H1 (cell line): ENCODE data around the gene DPYSL3. TPM values are rescaled to one million over a fixed set of nuclear protein-coding genes. Genes with fewer than 3 reads are reported as not detected.

Experiments used
- CTCF ChIA-PET: fragments of 300-600 bp; sonication (Branson Sonifier 250); formaldehyde crosslinking; loops from one replicate; lab custom pipeline; 2021; ENCODE audit not compliant: partially characterized antibody; lab: Charles Lee
- POLR2A ChIA-PET: fragments of 300-600 bp; sonication (Branson Sonifier 250); formaldehyde crosslinking; loops from one replicate; lab custom pipeline; 2021; ENCODE audit warnings: inconsistent platforms; ENCODE audit not compliant: partially characterized antibody; lab: Charles Lee
- DNase-seq, 2 experiments: peaks; one replicate each; pipeline versions ENCODE4 v3.0.0 to v3.0.0-alpha.2; 2010 to 2022; ENCODE audit warnings: low spot score in 2 of 2, low read depth in 1 of 2, mixed read lengths in 1 of 2
- FAIRE-seq: peaks from 2 replicates; lab custom pipeline; 2011; peaks lifted over from hg19 to GRCh38; lab: Jason Lieb, UNC
- H2AFZ ChIP-seq: 2 replicates; pipeline ENCODE4 v1.8.1; 2012; ENCODE audit warnings: low read length, inconsistent platforms
- H2AK5ac ChIP-seq: 2 replicates; pipeline ENCODE4 v1.6.1; 2013; ENCODE audit warnings: low read depth, low read length
- H2BK120ac ChIP-seq: replicated peaks from 2 replicates; pipeline ENCODE3; 2013; ENCODE audit warnings: low read depth, low read length, inconsistent platforms
- H2BK12ac ChIP-seq: 2 replicates; pipeline ENCODE4 v1.6.1; 2013; ENCODE audit warnings: low read depth, low read length
- H2BK15ac ChIP-seq: 2 replicates; pipeline ENCODE4 v1.6.1; 2013; ENCODE audit warnings: low read length
- H2BK20ac ChIP-seq: 2 replicates; pipeline ENCODE4 v1.6.1; 2013; ENCODE audit warnings: low read length
- H2BK5ac ChIP-seq: 2 replicates; pipeline ENCODE4 v1.6.1; 2013; ENCODE audit warnings: low read depth, low read length
- H3K14ac ChIP-seq: 2 replicates; pipeline ENCODE4 v1.6.1; 2013; ENCODE audit warnings: inconsistent platforms; ENCODE audit not compliant: insufficient read length
- H3K18ac ChIP-seq: 2 replicates; pipeline ENCODE4 v1.6.1; 2013; ENCODE audit warnings: low read length; ENCODE audit errors: extremely low read depth
- H3K23ac ChIP-seq: 2 replicates; pipeline ENCODE4 v1.6.1; 2013; ENCODE audit warnings: inconsistent platforms; ENCODE audit not compliant: insufficient read length
- H3K23me2 ChIP-seq: 2 replicates; pipeline ENCODE4 v1.6.1; 2013; ENCODE audit warnings: low read depth, low read length
- H3K27ac ChIP-seq: 2 replicates; pipeline ENCODE4 v1.6.1; 2011; ENCODE audit warnings: low read depth, low read length, inconsistent platforms
- H3K27me3 ChIP-seq, 4 experiments: replicated peaks in 1 of 4; 1 replicate in 1 of 4; 2 replicates in 3 of 4; pipeline versions ENCODE4 v1.6.1 to v1.8.1; 2011 to 2013; ENCODE audit warnings: low read length in 3 of 4, mild to moderate bottlenecking in 3 of 4, inconsistent platforms in 2 of 4, mixed read lengths in 2 of 4, moderate library complexity in 1 of 4; ENCODE audit not compliant: control insufficient read depth in 3 of 4, insufficient read depth in 3 of 4; ENCODE audit errors: extremely low read depth in 1 of 4
- H3K36me3 ChIP-seq, 4 experiments: 2 replicates each; pipeline versions ENCODE4 v1.6.1 to v1.8.1; 2011 to 2013; ENCODE audit warnings: mild to moderate bottlenecking in 4 of 4, low read length in 3 of 4, moderate library complexity in 2 of 4, control low read depth in 1 of 4, inconsistent platforms in 1 of 4; ENCODE audit not compliant: insufficient read depth in 4 of 4, control insufficient read depth in 2 of 4
- H3K4ac ChIP-seq: replicated peaks from 2 replicates; pipeline ENCODE3; 2013; ENCODE audit warnings: low read length, low read depth, mixed read lengths, inconsistent platforms; ENCODE audit not compliant: insufficient read length
- H3K4me1 ChIP-seq, 4 experiments: replicated peaks in 1 of 4; 1 replicate in 1 of 4; 2 replicates in 3 of 4; pipeline versions ENCODE4 v1.6.1 to v1.8.1; 2011 to 2013; ENCODE audit warnings: low read length in 3 of 4, inconsistent platforms in 2 of 4, mixed read lengths in 1 of 4; ENCODE audit not compliant: insufficient read depth in 4 of 4, control insufficient read depth in 3 of 4
- H3K4me2 ChIP-seq, 2 experiments: 2 replicates each; pipeline versions ENCODE4 v1.6.1 to v1.8.1; 2011 to 2013; ENCODE audit warnings: low read depth in 2 of 2, low read length in 2 of 2, control low read depth in 1 of 2, inconsistent platforms in 1 of 2, mild to moderate bottlenecking in 1 of 2; ENCODE audit not compliant: insufficient read depth in 1 of 2
- H3K4me3 ChIP-seq, 4 experiments: fragments of 200-600, 300-600 bp in 1 of 4; sonication (generic), shearing (Covaris generic), sonication (Bioruptor Twin) in 1 of 4; 2 replicates each; pipeline versions ENCODE4 v1.5.1 to v1.8.1; 2011 to 2016; ENCODE audit warnings: low read length in 4 of 4, low read depth in 3 of 4, control low read depth in 2 of 4, inconsistent platforms in 2 of 4, mild to moderate bottlenecking in 2 of 4, mixed read lengths in 1 of 4, moderate library complexity in 1 of 4; ENCODE audit not compliant: insufficient read depth in 2 of 4; ENCODE audit errors: extremely low read depth in 1 of 4
- H3K56ac ChIP-seq: replicated peaks from 2 replicates; pipeline ENCODE3; 2013; ENCODE audit warnings: low read depth, mild to moderate bottlenecking, mixed read lengths, low read length, inconsistent platforms; ENCODE audit not compliant: insufficient read length
- H3K79me1 ChIP-seq: 2 replicates; pipeline ENCODE4 v1.6.1; 2013; ENCODE audit warnings: low read depth, low read length, control low read depth
- H3K79me2 ChIP-seq, 2 experiments: 2 replicates each; pipeline versions ENCODE4 v1.6.1 to v1.8.1; 2012 to 2013; ENCODE audit warnings: low read length in 2 of 2, mild to moderate bottlenecking in 2 of 2, inconsistent platforms in 1 of 2; ENCODE audit not compliant: insufficient read depth in 2 of 2, control insufficient read depth in 1 of 2
- H3K9ac ChIP-seq, 4 experiments: replicated peaks in 1 of 4; 1 replicate in 1 of 4; 2 replicates in 3 of 4; pipeline versions ENCODE4 v1.6.1 to v1.8.1; 2011 to 2013; ENCODE audit warnings: low read depth in 3 of 4, low read length in 3 of 4, control low read depth in 2 of 4, mild to moderate bottlenecking in 2 of 4, moderate library complexity in 2 of 4, inconsistent platforms in 1 of 4; ENCODE audit errors: extremely low read depth in 1 of 4
- H3K9me3 ChIP-seq, 2 experiments: 2 replicates each; pipeline versions ENCODE4 v1.6.1 to v1.8.1; 2012 to 2013; ENCODE audit warnings: mild to moderate bottlenecking in 2 of 2, moderate library complexity in 2 of 2, control low read depth in 1 of 2, inconsistent platforms in 1 of 2, low read depth in 1 of 2, low read length in 1 of 2, mixed read lengths in 1 of 2; ENCODE audit not compliant: insufficient read depth in 2 of 2
- H4K20me1 ChIP-seq, 2 experiments: replicated peaks in 1 of 2; 2 replicates each; pipeline versions ENCODE3 to v1.8.1; 2011 to 2013; ENCODE audit warnings: inconsistent platforms in 2 of 2, low read length in 2 of 2, mild to moderate bottlenecking in 1 of 2; ENCODE audit not compliant: insufficient read depth in 2 of 2, control insufficient read depth in 1 of 2
- H4K5ac ChIP-seq: 2 replicates; pipeline ENCODE4 v1.6.1; 2013; ENCODE audit warnings: low read length, low read depth, mixed read lengths, inconsistent platforms; ENCODE audit not compliant: insufficient read length
- H4K8ac ChIP-seq: 2 replicates; pipeline ENCODE4 v1.8.0; 2013; ENCODE audit warnings: mild to moderate bottlenecking, moderate library complexity, low read length, inconsistent platforms; ENCODE audit not compliant: insufficient read depth; ENCODE audit errors: extremely low read depth
- H4K91ac ChIP-seq: replicated peaks from 2 replicates; pipeline ENCODE3; 2013; ENCODE audit warnings: low read length, mixed read lengths, inconsistent platforms; ENCODE audit not compliant: insufficient read length
- BACH1 ChIP-seq: IDR thresholded peaks from 2 replicates; pipeline ENCODE4 v1.6.1; 2012; ENCODE audit warnings: low read length, improper control_type of control experiment
- CHD1 ChIP-seq: IDR thresholded peaks from 2 replicates; pipeline ENCODE4 v1.6.1; 2012; ENCODE audit warnings: low read depth, low read length, improper control_type of control experiment
- CTBP2 ChIP-seq: IDR thresholded peaks from 2 replicates; pipeline ENCODE4 v1.7.0; 2011; ENCODE audit warnings: borderline replicate concordance, mild to moderate bottlenecking, moderate library complexity, mixed read lengths, low read length; ENCODE audit not compliant: insufficient read depth, insufficient read length
- EGR1 ChIP-seq: IDR thresholded peaks from 2 replicates; pipeline ENCODE4 v1.6.1; 2011; ENCODE audit warnings: low read depth, low read length, borderline replicate concordance
- HDAC6 ChIP-seq: IDR thresholded peaks from one replicate; pipeline ENCODE4 v1.7.1; 2012; ENCODE audit warnings: low read depth, mild to moderate bottlenecking, inconsistent platforms, low read length, moderate library complexity
- MAFK ChIP-seq: IDR thresholded peaks from 2 replicates; pipeline ENCODE4 v1.6.1; 2012; ENCODE audit warnings: low read depth, mild to moderate bottlenecking, improper control_type of control experiment, low read length
- RBBP5 ChIP-seq: IDR thresholded peaks from 2 replicates; pipeline ENCODE4 v1.7.1; 2012; ENCODE audit warnings: low read depth, mild to moderate bottlenecking, inconsistent platforms, low read length, moderate library complexity, borderline replicate concordance
- SAP30 ChIP-seq: fragments of 300-600 bp; sonication (generic); IDR thresholded peaks from 2 replicates; pipeline ENCODE4 v1.7.1; 2012; ENCODE audit warnings: low read length, moderate library complexity, mild to moderate bottlenecking, inconsistent platforms; ENCODE audit not compliant: insufficient read depth, insufficient replicate concordance
- SP4 ChIP-seq: IDR thresholded peaks from 2 replicates; pipeline ENCODE4 v1.6.1; 2012; ENCODE audit warnings: low read length, inconsistent platforms
- TCF12 ChIP-seq: IDR thresholded peaks from 2 replicates; pipeline ENCODE4 v1.6.1; 2011; ENCODE audit warnings: low read depth, mild to moderate bottlenecking, low read length
- WGBS, 2 experiments: shearing (Covaris generic) in 1 of 2; methylation state at CpG; one replicate each; pipeline versions ENCODE4 v1.1.6 to v1.1.7; 2013 to 2015; ENCODE audit warnings: low lambda C conversion rate in 2 of 2, mixed read lengths in 2 of 2, inconsistent platforms in 1 of 2, low coverage in 1 of 2, missing lambda C conversion rate in 1 of 2; ENCODE audit not compliant: insufficient replicate concordance in 2 of 2, insufficient coverage in 1 of 2, insufficient read length in 1 of 2; ENCODE audit errors: extremely low coverage in 1 of 2, missing lambda C conversion rate in 1 of 2; 5-methylcytosine and 5-hydroxymethylcytosine counted together
- polyA plus RNA-seq, 7 experiments: library from polyadenylated mRNA; depleted of rRNA in 3 of 7; stranded (reverse) in 5 of 7; unstranded in 2 of 7; fragments of >200 nt in 5 of 7; fragments of 200-250 nt in 2 of 7; gene quantifications; 1 replicate in 5 of 7; 2 replicates in 1 of 7; 4 replicates in 1 of 7; pipeline versions ENCODE4 v1.2.1 to v1.2.3, GENCODE V29; 2011 to 2013; ENCODE audit warnings: missing spikeins in 2 of 7, mixed read lengths in 2 of 7
- total RNA-seq: library from RNA; stranded (reverse); fragmentation: NEBNext Ultra II Directional; extraction: Animal tissue kit (Norgen Biotek cat#: 25700); gene quantifications from 2 replicates; pipeline ENCODE4 v1.2.1, GENCODE V29; 2021

DPYSL3 gene
- total and polyA plus RNA-seq, 2 of the 8 experiments (the other 6 are each of a cell fraction or from before 2014, with no cell fraction given): 268 to 387 TPM

DNA sequence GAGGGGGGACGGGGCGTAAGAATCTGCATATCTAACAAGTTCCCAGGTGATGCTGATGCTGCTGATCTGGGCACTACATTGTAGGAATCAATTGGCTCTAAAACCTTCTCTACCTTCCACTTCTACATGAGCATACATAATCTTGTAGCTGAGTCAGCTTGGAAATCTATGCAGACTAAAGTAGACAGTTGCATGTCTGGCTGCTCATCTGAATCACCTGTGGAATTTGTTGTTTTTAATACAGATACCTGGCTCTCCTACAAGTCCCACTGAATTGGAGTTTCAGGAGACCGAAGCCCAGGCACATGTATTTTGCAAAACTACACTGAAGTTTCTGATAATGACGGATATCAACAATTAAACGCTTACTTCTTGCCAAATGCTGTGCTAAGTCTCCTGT is 161.4 kb downstream of the DPYSL3 start:
- Histone ChIP-seq H3K56ac (no peak overlapping the region), H4K20me1 (no peaks in the 10 kb centered on the region), H3K18ac (no peak overlapping the region), H4K8ac (no peak overlapping the region), H3K4me2 (no peak overlapping the region), H2BK15ac (no peak overlapping the region), H2BK20ac (no peak overlapping the region), H2BK12ac (no peak overlapping the region), H2AK5ac (no peak overlapping the region), H3K9ac (no peak overlapping the region), H3K79me1 (no peaks in the 10 kb centered on the region), H3K27me3 (no peaks in the 10 kb centered on the region), H4K5ac (no peak overlapping the region), H3K23me2 (no peaks in the 10 kb centered on the region), H2BK5ac (no peak overlapping the region), H3K36me3 (no peaks in the 10 kb centered on the region), H2AFZ (no peak overlapping the region), H3K79me2 (no peaks in the 10 kb centered on the region), H4K91ac (no peak overlapping the region), H3K14ac (no peak overlapping the region), H3K4me1 (no peaks in the 10 kb centered on the region), H3K4ac (no peak overlapping the region), H3K27ac (no peak overlapping the region), H3K23ac (no peak overlapping the region), H3K4me3 (no peak overlapping the region), H2BK120ac (no peak overlapping the region), H3K9me3 (no peaks in the 10 kb centered on the region)
- 91% methylated on average over 5 of the region's 5 CpGs; no CpG with 5 or more reads in 1 of the 2 experiments for WGBS, 2 experiments
- DNase-seq: no peak
- ChIA-PET POLR2A (no interaction called here), CTCF (interaction anchor here (1.3 kb wide), 2 partner anchors 21 to 230 kb away, joined by 3 read pairs; no protein-coding TSS in a partner anchor)
- no peak for FAIRE-seq
- TF ChIP-seq EGR1: no peak
- TF ChIP-seq HDAC6: no peak
- no peak for TF ChIP-seq CHD1
- TF ChIP-seq RBBP5: no peak
- TF ChIP-seq SAP30: no peak
- TF ChIP-seq SP4: no peak
- TF ChIP-seq TCF12: no peak
- TF ChIP-seq MAFK: no peak
- no peak for TF ChIP-seq CTBP2
- no peak for TF ChIP-seq BACH1
